Measurements from ENCODE around the gene NOL12.

The NOL12 gene

GRCh38 chr22:37710675-37711074 is 24.5 kb downstream of the NOL12 start:
- no peak overlapping the region for H2BK120ac ChIP-seq (ENCODE audit: low read depth, low read length)
- DNase-seq: no peak
- H3K4me1 ChIP-seq (ENCODE audit: control insufficient read depth, insufficient read depth, low read depth, low read length): no peaks in the 10 kb centered on the region
- H3K9me3 ChIP-seq (ENCODE audit: control insufficient read depth, low read length): no peaks in the 10 kb centered on the region
- no peaks in the 10 kb centered on the region for H3K27me3 ChIP-seq (ENCODE audit: control insufficient read depth in 1 of 2, insufficient read depth in 1 of 2, low read length in 2 of 2)
- peaks cover 0 to 18% of the 10 kb centered on the region in 2 experiments for H3K36me3 ChIP-seq (ENCODE audit: control insufficient read depth in 1 of 2, insufficient read depth in 2 of 2, low read depth in 1 of 2, low read length in 2 of 2)
- no peak overlapping the region for H2BK12ac ChIP-seq (ENCODE audit: low read length in 2 of 2)
- H4K91ac ChIP-seq (ENCODE audit: low read length): no peak overlapping the region
- H4K8ac ChIP-seq (ENCODE audit: low read length): no peak overlapping the region
- no peak overlapping the region for H3K9ac ChIP-seq (ENCODE audit: low read length)
- no peak overlapping the region for H3K4me2 ChIP-seq (ENCODE audit: low read length, poor library complexity, severe bottlenecking)
- H3K27ac ChIP-seq (ENCODE audit: low read length, poor library complexity, severe bottlenecking): no peak overlapping the region
- no peak overlapping the region for H3K23ac ChIP-seq (ENCODE audit: low read length in 2 of 2)
- H3K14ac ChIP-seq (ENCODE audit: low read length in 2 of 2): no peak overlapping the region
- no peak overlapping the region for H3K4me3 ChIP-seq (ENCODE audit: insufficient read depth in 1 of 2, low read depth in 1 of 2, low read length in 2 of 2)
- H2BK5ac ChIP-seq (ENCODE audit: low read depth, low read length, poor library complexity, severe bottlenecking): no peak overlapping the region
- WGBS: 93% methylated on average over 3 of the region's 3 CpGs
- H2AFZ ChIP-seq (ENCODE audit: low read depth, low read length): no peak overlapping the region
- H2AK5ac ChIP-seq (ENCODE audit: low read length, severe bottlenecking): no peak overlapping the region
- no peak overlapping the region for H3K18ac ChIP-seq (ENCODE audit: low read depth in 1 of 2, low read length in 2 of 2)
- no peak overlapping the region for H3K4ac ChIP-seq (ENCODE audit: low read depth in 1 of 2, low read length in 2 of 2)
- no peak overlapping the region for H2BK15ac ChIP-seq (ENCODE audit: low read depth, poor library complexity, severe bottlenecking)
- no peaks in the 10 kb centered on the region for H3K79me1 ChIP-seq (replicated peaks; ENCODE audit: low read length, poor library complexity, severe bottlenecking)

- DNase-seq: no peak
Measured at GRCh38 chr22:37711490-37711889, 25.3 kb downstream of the NOL12 start.

GRCh38 chr22:37713761-37714160 is 27.6 kb downstream of the NOL12 start:
- Histone ChIP-seq H2AFZ (ENCODE audit: low read depth, low read length) (no peak overlapping the region), H3K9ac (ENCODE audit: low read length) (no peak overlapping the region), H2AK5ac (ENCODE audit: low read length, severe bottlenecking) (no peak overlapping the region), H3K27ac (ENCODE audit: low read length, poor library complexity, severe bottlenecking) (no peak overlapping the region), H3K4me1 (ENCODE audit: control insufficient read depth, insufficient read depth, low read depth, low read length) (no peaks in the 10 kb centered on the region), H3K4me3 (ENCODE audit: insufficient read depth in 1 of 2, low read depth in 1 of 2, low read length in 2 of 2) (no peak overlapping the region), H2BK5ac (ENCODE audit: low read depth, low read length, poor library complexity, severe bottlenecking) (no peak overlapping the region), H3K4ac (ENCODE audit: low read depth in 1 of 2, low read length in 2 of 2) (no peak overlapping the region), H4K91ac (ENCODE audit: low read length) (no peak overlapping the region), H3K9me3 (ENCODE audit: control insufficient read depth, low read length) (no peaks in the 10 kb centered on the region), H3K27me3 (ENCODE audit: control insufficient read depth in 1 of 2, insufficient read depth in 1 of 2, low read length in 2 of 2) (no peaks in the 10 kb centered on the region), H3K4me2 (ENCODE audit: low read length, poor library complexity, severe bottlenecking) (no peak overlapping the region), H3K23ac (ENCODE audit: low read length in 2 of 2) (no peak overlapping the region), H2BK120ac (ENCODE audit: low read depth, low read length) (no peak overlapping the region), H3K36me3 (ENCODE audit: control insufficient read depth in 1 of 2, insufficient read depth in 2 of 2, low read depth in 1 of 2, low read length in 2 of 2) (peaks cover 0 to 15% of the 10 kb centered on the region in 2 experiments), H3K18ac (ENCODE audit: low read depth in 1 of 2, low read length in 2 of 2) (no peak overlapping the region), H2BK15ac (ENCODE audit: low read depth, poor library complexity, severe bottlenecking) (no peak overlapping the region), H2BK12ac (ENCODE audit: low read length in 2 of 2) (no peak overlapping the region), H3K79me1 (replicated peaks; ENCODE audit: low read length, poor library complexity, severe bottlenecking) (no peaks in the 10 kb centered on the region), H3K14ac (ENCODE audit: low read length in 2 of 2) (no peak overlapping the region), H4K8ac (ENCODE audit: low read length) (no peak overlapping the region)
- WGBS: 98% methylated on average over 7 of the region's 7 CpGs
- DNase-seq: no peak

More at GRCh38 chr22:37711490-37711889, 25.3 kb downstream of the NOL12 start:
- Histone ChIP-seq H2BK5ac (ENCODE audit: low read depth, low read length, poor library complexity, severe bottlenecking) (no peak overlapping the region), H3K4me2 (ENCODE audit: low read length, poor library complexity, severe bottlenecking) (no peak overlapping the region), H3K4ac (ENCODE audit: low read depth in 1 of 2, low read length in 2 of 2) (no peak overlapping the region), H3K27ac (ENCODE audit: low read length, poor library complexity, severe bottlenecking) (no peak overlapping the region), H3K79me1 (replicated peaks; ENCODE audit: low read length, poor library complexity, severe bottlenecking) (no peaks in the 10 kb centered on the region), H2AFZ (ENCODE audit: low read depth, low read length) (no peak overlapping the region), H3K4me1 (ENCODE audit: control insufficient read depth, insufficient read depth, low read depth, low read length) (no peaks in the 10 kb centered on the region), H3K23ac (ENCODE audit: low read length in 2 of 2) (no peak overlapping the region), H3K9me3 (ENCODE audit: control insufficient read depth, low read length) (no peaks in the 10 kb centered on the region), H2AK5ac (ENCODE audit: low read length, severe bottlenecking) (no peak overlapping the region), H2BK12ac (ENCODE audit: low read length in 2 of 2) (no peak overlapping the region), H3K9ac (ENCODE audit: low read length) (no peak overlapping the region), H3K14ac (ENCODE audit: low read length in 2 of 2) (no peak overlapping the region), H3K36me3 (ENCODE audit: control insufficient read depth in 1 of 2, insufficient read depth in 2 of 2, low read depth in 1 of 2, low read length in 2 of 2) (peaks cover 0 to 18% of the 10 kb centered on the region in 2 experiments), H2BK120ac (ENCODE audit: low read depth, low read length) (no peak overlapping the region), H3K18ac (ENCODE audit: low read depth in 1 of 2, low read length in 2 of 2) (no peak overlapping the region), H3K4me3 (ENCODE audit: insufficient read depth in 1 of 2, low read depth in 1 of 2, low read length in 2 of 2) (no peak overlapping the region), H2BK15ac (ENCODE audit: low read depth, poor library complexity, severe bottlenecking) (no peak overlapping the region), H4K8ac (ENCODE audit: low read length) (no peak overlapping the region), H3K27me3 (ENCODE audit: control insufficient read depth in 1 of 2, insufficient read depth in 1 of 2, low read length in 2 of 2) (no peaks in the 10 kb centered on the region), H4K91ac (ENCODE audit: low read length) (no peak overlapping the region)
- 92% methylated on average over 7 of the region's 10 CpGs for WGBS

- WGBS: 91% methylated on average over 2 of the region's 2 CpGs
Measured at GRCh38 chr22:37714634-37715033, 28.5 kb downstream of the NOL12 start.

More at GRCh38 chr22:37714634-37715033, 28.5 kb downstream of the NOL12 start:
- H2AK5ac ChIP-seq (ENCODE audit: low read length, severe bottlenecking): no peak overlapping the region
- peaks cover 0 to 12% of the 10 kb centered on the region in 2 experiments for H3K36me3 ChIP-seq (ENCODE audit: control insufficient read depth in 1 of 2, insufficient read depth in 2 of 2, low read depth in 1 of 2, low read length in 2 of 2)
- no peak overlapping the region for H2BK120ac ChIP-seq (ENCODE audit: low read depth, low read length)
- no peak for DNase-seq
- no peak overlapping the region for H3K9ac ChIP-seq (ENCODE audit: low read length)
- no peak overlapping the region for H4K8ac ChIP-seq (ENCODE audit: low read length)
- no peak overlapping the region for H3K4me3 ChIP-seq (ENCODE audit: insufficient read depth in 1 of 2, low read depth in 1 of 2, low read length in 2 of 2)
- no peak overlapping the region for H3K4ac ChIP-seq (ENCODE audit: low read depth in 1 of 2, low read length in 2 of 2)
- no peaks in the 10 kb centered on the region for H3K4me1 ChIP-seq (ENCODE audit: control insufficient read depth, insufficient read depth, low read depth, low read length)
- H3K14ac ChIP-seq (ENCODE audit: low read length in 2 of 2): no peak overlapping the region
- H3K18ac ChIP-seq (ENCODE audit: low read depth in 1 of 2, low read length in 2 of 2): no peak overlapping the region
- H3K23ac ChIP-seq (ENCODE audit: low read length in 2 of 2): no peak overlapping the region
- no peak overlapping the region for H2BK5ac ChIP-seq (ENCODE audit: low read depth, low read length, poor library complexity, severe bottlenecking)
- no peak overlapping the region for H3K27ac ChIP-seq (ENCODE audit: low read length, poor library complexity, severe bottlenecking)
- H3K27me3 ChIP-seq (ENCODE audit: control insufficient read depth in 1 of 2, insufficient read depth in 1 of 2, low read length in 2 of 2): no peaks in the 10 kb centered on the region
- H3K4me2 ChIP-seq (ENCODE audit: low read length, poor library complexity, severe bottlenecking): no peak overlapping the region
- H2BK15ac ChIP-seq (ENCODE audit: low read depth, poor library complexity, severe bottlenecking): no peak overlapping the region
- H3K79me1 ChIP-seq (replicated peaks; ENCODE audit: low read length, poor library complexity, severe bottlenecking): no peaks in the 10 kb centered on the region
- H3K9me3 ChIP-seq (ENCODE audit: control insufficient read depth, low read length): no peaks in the 10 kb centered on the region
- no peak overlapping the region for H2AFZ ChIP-seq (ENCODE audit: low read depth, low read length)
- no peak overlapping the region for H2BK12ac ChIP-seq (ENCODE audit: low read length in 2 of 2)
- H4K91ac ChIP-seq (ENCODE audit: low read length): no peak overlapping the region
